Astrocyte of the spinal cord (primary cell): ENCODE data around the gene HNRNPLL.
"Not testable (repeated sequence)": the region's sequence is repeated elsewhere in the genome, so short reads cannot be mapped to it uniquely, and the experiment has no call there.

ENCODE experiments used
- DNase-seq: peaks from one replicate; pipeline ENCODE4 v3.0.0; 2011; ENCODE audit warnings: low read depth, low spot score
- H3K4me3 ChIP-seq: 2 replicates; pipeline ENCODE4 v1.5.1; 2011; ENCODE audit warnings: low read depth, mild to moderate bottlenecking, low read length, moderate library complexity
- CTCF ChIP-seq: IDR thresholded peaks from 2 replicates; pipeline ENCODE4 v1.5.1; 2012; ENCODE audit warnings: low read depth, mild to moderate bottlenecking, low read length, inconsistent platforms
- in situ Hi-C: cut with HindIII; loops from 2 replicates; pipeline ENCODE4 v1.10.0; 2017; ENCODE audit warnings: low sequenced_read_pairs

Gene HNRNPLL

GRCh38 chr2:38602732-38603401, at the start of gene HNRNPLL:
Gene HNRNPLL (minus strand): TSS chr2:38602928. CDS start chr2:38602626, 302 bp downstream.
- in situ Hi-C loops: no loop called here
- no peak for TF ChIP-seq CTCF
- peak within 1 kb of the TSS; percentile 85 for H3K4me3 ChIP-seq
- peak; percentile 99 for DNase-seq

GRCh38 chr2:38650717-38651116, 48.0 kb upstream of the HNRNPLL start:
- no peak for DNase-seq
- in situ Hi-C loops: no loop called here
- no peak for TF ChIP-seq CTCF
- H3K4me3 ChIP-seq: no peak overlapping the region

- TF ChIP-seq CTCF: no peak
These were observed 47.3 kb upstream of the HNRNPLL start for GRCh38 chr2:38650012-38650411.

GRCh38 chr2:38649176-38649728, 46.5 kb upstream of the HNRNPLL start:
- no peak overlapping the region for H3K4me3 ChIP-seq
- DNase-seq: no peak
- in situ Hi-C loops: no loop called here
- no peak for TF ChIP-seq CTCF

More at GRCh38 chr2:38650012-38650411, 47.3 kb upstream of the HNRNPLL start:
- in situ Hi-C loops: no loop called here
- no peak for DNase-seq
- H3K4me3 ChIP-seq: no peak overlapping the region

- TF ChIP-seq CTCF: no peak
- in situ Hi-C loops: no loop called here
- no peak overlapping the region for H3K4me3 ChIP-seq
- no peak for DNase-seq
These were observed 45.5 kb upstream of the HNRNPLL start for GRCh38 chr2:38648107-38648761.

GRCh38 chr2:38643683-38644511, 41.2 kb upstream of the HNRNPLL start:
- in situ Hi-C loops, H3K4me3 ChIP-seq, DNase-seq: not testable (repeated sequence)
